Measurements from ENCODE around the gene DLG3. TPM values are rescaled to one million over a fixed set of nuclear protein-coding genes. Genes with fewer than 3 reads are reported as not detected.

DLG3 gene
- total and polyA plus RNA-seq, 2 of the 8 experiments (the other 6 are each of a cell fraction or from before 2014, with no cell fraction given) = 29.2 to 63.8 TPM

GRCh38 chrX:70446380-70447350 is 2.0 kb downstream of the DLG3 start:
- H3K23ac ChIP-seq (ENCODE audit: insufficient read length) = no peak overlapping the region
- no peaks in the 10 kb centered on the region; a peak in 1 of 7 replicates for H3K4me1 ChIP-seq (replicated peaks in 1 of 4; ENCODE audit: control insufficient read depth in 3 of 4, insufficient read depth in 4 of 4, low read length in 3 of 4)
- H3K79me2 ChIP-seq (ENCODE audit: control insufficient read depth in 1 of 2, insufficient read depth in 2 of 2, low read length in 2 of 2) = no peaks in the 10 kb centered on the region
- 90% methylated on average over 6 of the region's 16 CpGs; no CpG with 5 or more reads in 1 of the 2 experiments for WGBS, 2 experiments (ENCODE audit: extremely low coverage in 1 of 2, insufficient coverage in 1 of 2, insufficient read length in 1 of 2, insufficient replicate concordance in 2 of 2, low coverage in 1 of 2, low lambda C conversion rate in 2 of 2, missing lambda C conversion rate in 1 of 2)
- CTCF ChIA-PET (ENCODE audit: partially characterized antibody) = interaction anchor here (1.6 kb wide), 1 partner anchor 11 kb away, joined by 7 read pairs; no protein-coding TSS in a partner anchor
- no peak overlapping the region for H4K8ac ChIP-seq (ENCODE audit: extremely low read depth, insufficient read depth, low read length)
- no peak overlapping the region for H3K18ac ChIP-seq (ENCODE audit: extremely low read depth, low read length)
- H3K79me1 ChIP-seq (ENCODE audit: low read depth, low read length) = no peaks in the 10 kb centered on the region
- no peaks in the 10 kb centered on the region for H3K36me3 ChIP-seq (ENCODE audit: control insufficient read depth in 2 of 4, insufficient read depth in 4 of 4, low read length in 3 of 4)
- H3K9ac ChIP-seq (replicated peaks in 1 of 4; ENCODE audit: extremely low read depth in 1 of 4, low read depth in 3 of 4, low read length in 3 of 4) = no peak overlapping the region
- H3K4me3 ChIP-seq (ENCODE audit: extremely low read depth in 1 of 4, insufficient read depth in 2 of 4, low read depth in 3 of 4, low read length in 4 of 4) = no peak overlapping the region
- H2AFZ ChIP-seq (ENCODE audit: low read length) = no peak overlapping the region
- no peak overlapping the region for H4K5ac ChIP-seq (ENCODE audit: insufficient read length, low read depth, low read length)
- H2BK12ac ChIP-seq (ENCODE audit: low read depth, low read length) = no peak overlapping the region
- no peak overlapping the region for H2BK5ac ChIP-seq (ENCODE audit: low read depth, low read length)
- TF ChIP-seq CTCF (IDR thresholded peaks at IDR 0.05; ENCODE audit: control extremely low read depth in 1 of 3, insufficient read depth in 1 of 3, low read depth in 1 of 3, low read length in 3 of 3) = no peak
- TF ChIP-seq SP2 (IDR thresholded peaks at IDR 0.05; ENCODE audit: low read length) = no peak
- TF ChIP-seq EZH2 (IDR thresholded peaks at IDR 0.05; ENCODE audit: low read depth, low read length, severe bottlenecking) = no peak
- no peak for TF ChIP-seq POLR2A (IDR thresholded peaks at IDR 0.05; ENCODE audit: control extremely low read depth in 1 of 2, low read depth in 2 of 2, low read length in 2 of 2)
- no peak for TF ChIP-seq YY1 (IDR thresholded peaks at IDR 0.05; ENCODE audit: low read depth, low read length)
- no peak for TF ChIP-seq SRF (IDR thresholded peaks at IDR 0.05; ENCODE audit: low read depth, low read length)
- no peak for TF ChIP-seq BACH1 (IDR thresholded peaks at IDR 0.05; ENCODE audit: low read length)
- no peak for TF ChIP-seq BCL11A (IDR thresholded peaks at IDR 0.05; ENCODE audit: low read depth in 2 of 2, low read length in 2 of 2)
- no peak for TF ChIP-seq MAX (IDR thresholded peaks at IDR 0.05)
- H3K27ac ChIP-seq (ENCODE audit: low read depth, low read length) = no peak overlapping the region
- H3K4me2 ChIP-seq (ENCODE audit: insufficient read depth in 1 of 2, low read depth in 2 of 2, low read length in 2 of 2) = no peak overlapping the region
- H3K4ac ChIP-seq (replicated peaks; ENCODE audit: insufficient read length, low read depth, low read length) = no peak overlapping the region
- no peaks in the 10 kb centered on the region for H3K9me3 ChIP-seq (ENCODE audit: insufficient read depth in 2 of 2, low read depth in 1 of 2, low read length in 1 of 2)
- no peak overlapping the region for H2BK120ac ChIP-seq (replicated peaks; ENCODE audit: low read depth, low read length)
- no peaks in the 10 kb centered on the region for H4K20me1 ChIP-seq (replicated peaks in 1 of 2; ENCODE audit: control insufficient read depth in 1 of 2, insufficient read depth in 2 of 2, low read length in 2 of 2)
- H3K23me2 ChIP-seq (ENCODE audit: low read depth, low read length) = no peaks in the 10 kb centered on the region; the same call in 1 of the 2 replicates
- DNase-seq (ENCODE audit: low read depth in 1 of 2, low spot score in 2 of 2) = no peak
- H3K14ac ChIP-seq (ENCODE audit: insufficient read length) = no peak overlapping the region
- H2BK15ac ChIP-seq (ENCODE audit: low read length) = no peak overlapping the region
- H4K91ac ChIP-seq (replicated peaks; ENCODE audit: insufficient read length, low read length) = no peak overlapping the region
- H2AK5ac ChIP-seq (ENCODE audit: low read depth, low read length) = peak overlapping the region; percentile 16; the same call in 1 of the 2 replicates
- H2BK20ac ChIP-seq (ENCODE audit: low read length) = no peak overlapping the region
- POLR2A ChIA-PET (ENCODE audit: partially characterized antibody) = interaction anchor here (1.2 to 3.0 kb wide), 2 partner anchors 12 kb away, joined by 4 to 22 read pairs; no protein-coding TSS in a partner anchor
- H3K27me3 ChIP-seq (replicated peaks in 1 of 4; ENCODE audit: control insufficient read depth in 3 of 4, extremely low read depth in 1 of 4, insufficient read depth in 3 of 4, low read length in 3 of 4) = peaks cover 0 to 12% (median 10%) of the 10 kb centered on the region in 4 experiments; a peak in 4 of 7 replicates
- FAIRE-seq = no peak
- H3K56ac ChIP-seq (replicated peaks; ENCODE audit: insufficient read length, low read depth, low read length) = no peak overlapping the region
